Stimulated activated CD4-positive, alpha-beta T cell treated with anti-CD3 and anti-CD28 coated beads, TNF-alpha, amount 100 ng/mL, for 4 hours (primary cell): Measurements from ENCODE around the gene FCHSD2.
"Not testable (repeated sequence)": the region's sequence is repeated elsewhere in the genome, so short reads cannot be mapped to it uniquely, and the experiment has no call there.

Experiments used
- DNase-seq, 3 experiments: peaks; one replicate each; pipeline ENCODE4 v3.0.0-alpha.2; 2020; ENCODE audit warnings: low read depth in 3 of 3

The FCHSD2 gene

GRCh38 chr11:72834905-72835304 lies 307.2 kb downstream of the FCHSD2 start:
- no peak for DNase-seq

GRCh38 chr11:72833811-72834493 lies 308.2 kb downstream of the FCHSD2 start:
- no peak for DNase-seq

GRCh38 chr11:72833083-72833733 lies 308.9 kb downstream of the FCHSD2 start:
- no peak for DNase-seq

GRCh38 chr11:72832301-72833082 lies 309.6 kb downstream of the FCHSD2 start:
- DNase-seq = no peak

- DNase-seq = peak in 1 of 3 experiments; percentile 36
Measured at GRCh38 chr11:72831521-72832300, 310.4 kb downstream of the FCHSD2 start.

GRCh38 chr11:72829884-72830533 lies 312.1 kb downstream of the FCHSD2 start:
- DNase-seq = no peak

- no peak for DNase-seq
Measured at GRCh38 chr11:72829178-72829577, 312.9 kb downstream of the FCHSD2 start.

- DNase-seq = no peak
Measured at GRCh38 chr11:72828692-72829101, 313.4 kb downstream of the FCHSD2 start.

GRCh38 chr11:72828081-72828567 lies 314.0 kb downstream of the FCHSD2 start:
- no peak for DNase-seq

- DNase-seq = not testable (repeated sequence)
Measured at GRCh38 chr11:72827656-72828055, 314.5 kb downstream of the FCHSD2 start.

- no peak for DNase-seq
Measured at GRCh38 chr11:72826942-72827480, 315.1 kb downstream of the FCHSD2 start.

GRCh38 chr11:72826191-72826941 lies 315.8 kb downstream of the FCHSD2 start:
- DNase-seq = no peak

- DNase-seq = no peak
Measured at GRCh38 chr11:72825661-72826060, 316.5 kb downstream of the FCHSD2 start.

- DNase-seq = no peak
Measured at GRCh38 chr11:72824811-72825505, 317.2 kb downstream of the FCHSD2 start.

- no peak for DNase-seq
Measured at GRCh38 chr11:72824020-72824419, 318.1 kb downstream of the FCHSD2 start.

- DNase-seq = no peak
Measured at GRCh38 chr11:72823105-72823804, 318.9 kb downstream of the FCHSD2 start.

GRCh38 chr11:72821920-72822799 lies 320.0 kb downstream of the FCHSD2 start:
- peak; percentile 54 to 84 (median 73) for DNase-seq
